HG03432 (cell line): ENCODE data around the gene FBXO15.
A peak's percentile ranks its signal among the peaks of the same experiment; 100 is the strongest.

ENCODE experiments used
- ATAC-seq: cut with Tn5 transposase; IDR thresholded peaks from one replicate; pipeline ENCODE4 v1.9.1; 2021; ENCODE audit warnings: mild to moderate bottlenecking, moderate library complexity; ENCODE audit not compliant: unreplicated experiment

The FBXO15 gene

GRCh38 chr18:74147779-74148542 lies at the start of gene FBXO15, which contains the start of gene TIMM21:
TSS of gene FBXO15 (minus strand) at chr18:74147834. CDS start at chr18:74147785, 49 bp downstream.
TSS of gene TIMM21 (plus strand) at chr18:74148523. CDS start at chr18:74148809, 286 bp downstream.
- peak; percentile 89 for ATAC-seq

DNA sequence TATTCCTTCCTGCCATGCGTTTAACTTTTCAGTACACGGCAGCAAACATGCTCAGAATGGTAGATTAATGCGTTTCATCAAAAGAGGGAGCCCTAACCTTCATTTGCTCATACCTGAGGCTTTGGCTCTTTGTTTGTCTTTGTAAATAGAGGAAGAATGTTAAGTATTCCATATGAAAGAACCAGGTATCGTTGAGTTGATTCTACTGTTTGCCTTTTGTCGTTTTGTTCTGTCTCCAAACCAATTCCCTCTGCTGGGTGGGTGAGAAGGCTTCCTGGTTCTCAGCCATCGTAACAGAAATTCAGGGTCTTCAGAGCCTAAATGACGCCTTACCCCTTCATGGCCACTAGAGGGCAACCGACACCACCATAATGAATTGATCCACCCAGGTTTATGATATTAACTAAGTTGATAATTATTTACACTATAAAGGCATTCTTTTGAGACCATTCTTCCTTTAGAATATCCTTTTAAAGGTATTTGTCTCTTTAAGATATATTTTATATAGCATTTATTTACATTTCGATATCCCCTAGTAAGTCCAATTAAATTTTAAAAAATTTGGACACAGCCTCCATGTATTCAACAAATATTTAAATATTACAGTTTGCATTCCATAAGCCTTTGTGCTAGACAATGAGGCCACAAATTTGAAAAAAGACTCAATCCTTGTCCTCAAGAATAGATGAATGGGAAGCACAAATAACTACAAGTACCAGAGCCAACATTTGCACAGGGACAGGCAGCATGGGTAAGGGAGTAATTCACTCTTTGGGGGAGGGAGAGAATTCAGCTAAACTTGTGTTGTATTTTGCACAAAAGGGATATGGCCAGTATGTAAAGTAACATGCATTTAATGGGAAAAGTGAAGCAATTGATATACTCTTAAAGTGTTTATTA lies 48.8 kb upstream of the FBXO15 start:
- ATAC-seq: peak; percentile 88

GRCh38 chr18:74194691-74195090 lies 47.1 kb upstream of the FBXO15 start:
- no peak for ATAC-seq

DNA sequence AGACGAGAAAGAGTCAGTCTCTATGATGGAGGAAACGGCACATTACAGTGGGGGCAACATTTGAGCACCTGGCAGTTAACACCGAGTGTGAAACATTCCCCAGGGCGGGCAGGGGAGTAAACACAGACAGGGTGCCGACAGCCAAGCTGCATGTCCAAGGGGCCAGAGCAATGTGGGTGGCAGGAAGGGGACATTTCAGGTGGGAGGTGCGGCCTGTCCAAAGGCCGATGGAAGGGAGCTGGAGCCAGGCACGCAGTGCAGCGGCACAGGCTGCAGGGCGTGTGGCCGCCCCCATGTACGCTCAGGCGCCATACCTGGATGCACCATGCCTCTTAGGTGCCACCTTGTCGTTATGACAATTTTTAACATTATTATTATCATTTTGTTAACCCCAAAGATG lies 43.9 kb upstream of the FBXO15 start:
- no peak for ATAC-seq

- ATAC-seq: no peak
These were observed 42.5 kb upstream of the FBXO15 start for GRCh38 chr18:74190086-74190485.

GRCh38 chr18:74186661-74187060 lies 39.0 kb upstream of the FBXO15 start:
- no peak for ATAC-seq

DNA sequence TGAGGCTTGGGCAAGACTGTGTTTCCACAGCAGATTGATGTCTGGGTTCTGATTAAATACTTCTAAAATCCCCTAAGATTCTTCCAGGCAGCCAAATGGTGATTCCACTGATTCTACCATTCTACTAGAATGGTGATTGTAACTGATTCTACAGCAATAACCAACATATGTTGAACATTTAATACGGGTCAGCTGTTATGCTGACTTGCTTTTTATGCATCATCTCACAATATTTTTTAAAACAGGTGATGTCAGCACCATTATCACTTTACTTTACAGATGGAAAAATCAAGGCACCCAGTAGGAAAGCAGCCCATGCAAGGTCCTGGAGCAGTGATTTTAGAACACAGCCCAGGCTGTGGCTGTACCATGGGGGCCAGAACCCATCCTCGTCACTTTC lies 38.2 kb upstream of the FBXO15 start:
- ATAC-seq: no peak

- ATAC-seq: no peak
These were observed 37.2 kb upstream of the FBXO15 start for GRCh38 chr18:74184875-74185274.

DNA sequence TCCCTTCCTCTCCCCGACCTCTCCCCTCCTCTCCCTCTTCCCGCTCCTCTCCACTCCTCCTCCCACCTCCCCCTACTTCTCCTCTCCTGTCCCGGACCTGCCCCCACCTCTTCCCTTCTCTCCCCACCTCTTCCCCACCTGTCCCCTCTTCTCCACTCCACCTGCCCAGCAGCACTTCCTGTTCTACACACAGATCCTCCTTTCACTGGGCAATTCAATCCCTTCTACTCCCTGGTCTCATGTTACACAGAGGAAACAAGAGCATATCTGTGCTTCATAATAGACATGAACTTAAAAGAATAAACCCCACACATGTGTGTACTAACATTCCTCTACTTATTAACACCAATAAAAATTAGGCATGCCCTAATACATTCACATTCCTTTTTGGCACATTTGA lies 35.5 kb upstream of the FBXO15 start:
- ATAC-seq: no peak

GRCh38 chr18:74182335-74182734 lies 34.7 kb upstream of the FBXO15 start:
- ATAC-seq: no peak

DNA sequence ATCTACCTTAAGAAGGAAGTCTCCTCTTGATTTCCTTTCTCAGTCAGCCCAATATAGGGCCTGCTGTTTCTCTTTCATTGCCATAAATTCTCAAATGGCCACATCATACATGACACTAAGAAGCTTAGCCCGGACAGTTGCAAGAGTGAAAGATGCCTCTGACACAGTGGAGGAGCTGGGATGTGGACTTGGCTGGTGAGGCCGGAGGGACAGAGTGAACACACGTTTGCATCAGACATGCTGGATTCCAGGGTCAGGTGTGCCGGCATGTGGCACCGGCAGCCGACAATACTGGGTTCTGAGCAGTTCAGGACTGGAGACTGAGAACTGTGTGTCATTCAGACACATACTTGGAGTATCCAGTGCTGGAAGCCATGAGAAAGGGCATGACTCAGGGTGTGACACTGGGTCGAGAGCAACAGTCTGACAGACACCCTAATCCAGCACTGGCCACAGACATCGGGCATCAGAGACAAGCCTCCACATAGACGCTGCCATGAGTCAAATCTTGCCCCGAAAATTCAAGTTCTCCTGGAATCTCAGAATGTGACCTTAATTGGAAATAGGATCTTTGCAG lies 32.1 kb upstream of the FBXO15 start:
- no peak for ATAC-seq

- no peak for ATAC-seq
These were observed 31.2 kb upstream of the FBXO15 start for GRCh38 chr18:74178884-74179283.

GRCh38 chr18:74175658-74176057 lies 28.0 kb upstream of the FBXO15 start:
- ATAC-seq: no peak

- no peak for ATAC-seq
These were observed 25.8 kb upstream of the FBXO15 start for GRCh38 chr18:74173434-74173750.

DNA sequence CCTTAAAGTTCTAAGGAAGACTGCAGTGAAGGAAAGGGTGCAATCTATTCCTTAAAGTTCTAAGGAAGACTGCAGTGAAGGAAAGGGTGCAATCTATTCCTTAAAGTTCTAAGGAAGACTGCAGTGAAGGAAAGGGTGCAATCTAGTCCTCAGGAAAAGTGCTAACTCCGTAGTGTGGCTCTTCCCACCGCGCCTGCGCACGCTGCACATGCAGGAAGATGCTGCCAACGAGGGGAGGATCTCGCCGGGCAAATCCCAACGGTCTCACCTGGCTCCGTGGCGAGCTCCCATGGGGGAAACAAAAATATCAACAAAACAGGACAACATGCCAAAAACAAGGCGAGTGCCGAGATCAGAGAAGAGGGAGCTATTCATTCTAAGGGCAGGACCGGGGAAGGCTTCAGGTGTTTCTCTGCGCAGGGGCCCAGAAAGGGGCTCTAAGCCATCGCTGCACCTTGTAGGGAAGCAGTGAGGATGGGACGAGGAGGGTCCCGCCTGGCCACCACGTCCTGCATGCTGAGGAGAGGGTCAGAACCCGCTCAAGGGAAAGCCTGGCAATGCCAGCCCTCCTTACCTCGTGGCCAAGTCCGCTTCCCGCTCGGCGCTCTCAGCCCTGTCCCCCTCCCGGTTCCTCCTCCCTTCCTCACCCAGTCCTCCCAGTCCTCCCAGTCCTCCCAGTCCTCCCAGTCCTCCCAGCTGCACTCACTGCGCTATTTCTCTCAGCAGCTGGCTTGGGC lies 25.2 kb upstream of the FBXO15 start:
- ATAC-seq: no peak

GRCh38 chr18:74171910-74172606 lies 24.4 kb upstream of the FBXO15 start:
- ATAC-seq: peak; percentile 98

DNA sequence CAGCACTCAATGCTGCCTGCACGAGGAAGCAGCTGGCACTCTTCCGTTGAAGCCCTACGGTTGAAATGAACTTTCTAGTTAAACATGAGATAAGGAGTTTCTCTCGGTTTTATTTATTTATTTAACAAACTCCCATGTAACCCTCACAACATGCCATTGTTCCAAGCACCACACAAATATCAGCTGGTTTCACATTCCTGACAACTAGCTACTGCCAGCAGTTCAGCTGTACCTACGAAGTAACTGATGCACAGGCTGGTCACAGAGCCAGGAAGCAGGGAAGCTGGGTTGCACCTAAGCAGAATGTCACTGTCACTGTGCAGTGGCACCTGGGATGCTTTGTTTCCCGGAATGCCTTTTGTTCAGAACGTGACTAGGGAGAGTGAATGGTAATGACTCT lies 18.8 kb upstream of the FBXO15 start:
- no peak for ATAC-seq

- no peak for ATAC-seq
These were observed 15.5 kb upstream of the FBXO15 start for GRCh38 chr18:74163019-74163660.

DNA sequence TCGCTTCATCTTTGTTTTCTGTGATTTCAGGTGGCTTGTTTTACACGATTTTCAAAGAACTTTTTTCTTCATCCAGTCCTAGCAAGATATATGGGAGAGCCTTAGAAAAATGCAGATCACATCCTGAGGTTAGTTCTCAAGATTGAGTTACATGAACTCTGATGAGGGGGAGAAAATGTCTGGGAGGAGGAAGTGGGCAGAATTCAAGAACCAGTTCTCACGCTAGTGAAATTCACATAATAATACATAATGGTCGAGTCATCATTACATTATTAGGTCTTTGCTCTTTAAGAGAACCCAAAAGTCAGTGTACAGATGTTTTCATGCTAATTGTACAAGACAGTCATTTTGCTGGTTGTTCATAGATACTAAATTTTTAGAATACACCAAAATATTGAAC lies 7.6 kb upstream of the FBXO15 start:
- ATAC-seq: no peak

DNA sequence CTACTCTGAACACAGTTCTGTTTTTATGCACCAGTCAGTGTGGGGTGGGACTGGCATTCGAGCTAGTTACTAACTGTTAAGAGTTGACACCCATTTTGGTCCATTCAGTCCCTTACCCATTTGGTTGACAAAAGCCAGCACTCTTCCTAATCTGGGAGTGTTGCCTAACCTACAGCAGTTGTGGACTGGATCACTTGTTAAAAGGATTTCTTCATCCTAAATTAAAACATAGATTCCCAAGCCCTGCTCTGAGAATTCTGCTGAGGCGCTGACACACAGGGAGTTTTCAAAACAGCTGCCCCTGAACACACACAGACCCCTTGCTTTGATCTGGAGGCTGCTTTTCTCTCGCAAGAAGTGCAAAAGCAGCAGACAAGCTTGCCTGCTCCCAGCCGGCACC lies 7.1 kb upstream of the FBXO15 start:
- no peak for ATAC-seq
